ENCODE measurements around the gene PDK1.

DNA sequence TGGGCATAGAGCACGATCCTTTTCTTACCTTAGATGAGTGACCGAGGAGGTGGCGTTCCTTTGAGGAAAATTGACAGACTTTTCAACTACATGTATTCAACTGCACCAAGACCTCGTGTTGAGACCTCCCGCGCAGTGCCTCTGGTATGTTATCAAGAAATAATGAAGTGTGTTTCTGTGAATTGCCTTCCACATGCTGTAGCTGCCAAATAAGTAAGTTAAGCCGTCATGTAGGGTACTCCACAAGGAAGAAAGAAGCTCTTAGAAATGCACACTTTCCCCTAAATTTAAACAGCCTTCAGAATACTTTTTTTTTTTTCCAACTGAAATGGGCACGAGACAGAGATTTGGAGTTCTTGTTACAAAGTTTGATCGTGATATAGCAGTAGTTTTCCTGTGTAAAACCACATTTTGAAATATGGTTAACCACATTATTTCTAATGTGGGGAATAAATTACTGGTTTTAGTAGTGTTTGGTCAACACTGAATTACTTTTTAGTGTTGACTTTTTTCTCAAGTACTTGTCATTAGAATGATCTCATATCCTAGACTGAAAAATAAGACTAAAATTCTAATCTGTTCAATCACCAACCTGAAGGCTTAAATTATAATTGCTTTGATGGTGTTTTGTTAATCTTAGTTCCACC, 30.5 kb downstream of the PDK1 start:
- TF ChIP-seq, protein P1, sequence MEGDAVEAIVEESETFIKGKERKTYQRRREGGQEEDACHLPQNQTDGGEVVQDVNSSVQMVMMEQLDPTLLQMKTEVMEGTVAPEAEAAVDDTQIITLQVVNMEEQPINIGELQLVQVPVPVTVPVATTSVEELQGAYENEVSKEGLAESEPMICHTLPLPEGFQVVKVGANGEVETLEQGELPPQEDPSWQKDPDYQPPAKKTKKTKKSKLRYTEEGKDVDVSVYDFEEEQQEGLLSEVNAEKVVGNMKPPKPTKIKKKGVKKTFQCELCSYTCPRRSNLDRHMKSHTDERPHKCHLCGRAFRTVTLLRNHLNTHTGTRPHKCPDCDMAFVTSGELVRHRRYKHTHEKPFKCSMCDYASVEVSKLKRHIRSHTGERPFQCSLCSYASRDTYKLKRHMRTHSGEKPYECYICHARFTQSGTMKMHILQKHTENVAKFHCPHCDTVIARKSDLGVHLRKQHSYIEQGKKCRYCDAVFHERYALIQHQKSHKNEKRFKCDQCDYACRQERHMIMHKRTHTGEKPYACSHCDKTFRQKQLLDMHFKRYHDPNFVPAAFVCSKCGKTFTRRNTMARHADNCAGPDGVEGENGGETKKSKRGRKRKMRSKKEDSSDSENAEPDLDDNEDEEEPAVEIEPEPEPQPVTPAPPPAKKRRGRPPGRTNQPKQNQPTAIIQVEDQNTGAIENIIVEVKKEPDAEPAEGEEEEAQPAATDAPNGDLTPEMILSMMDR (IDR thresholded peaks at IDR 0.05; ENCODE audit: insufficient read depth, low read length, poor library complexity, severe bottlenecking) = no peak
- TF ChIP-seq EZH2phosphoT487 (conservative IDR thresholded peaks at IDR 0.05; ENCODE audit: low read length) = no peak

Measured in SU-DHL-6 (cell line).